Endothelial cell of umbilical vein (primary cell): ENCODE data around the gene C1orf116. TPM values are rescaled to one million over a fixed set of nuclear protein-coding genes. Genes with fewer than 3 reads are reported as not detected.

Source experiments
- BruUV-seq: library from RNA; stranded (reverse); fragments of 400-500 nt; replicated peaks from 2 replicates; lab custom pipeline; 2021; lab: Mats Ljungman, UMichigan
- CTCF ChIA-PET: fragments of 300-600, 350-600 bp; sonication (Branson Sonifier 250); formaldehyde crosslinking; loops from one replicate; lab custom pipeline; 2021; ENCODE audit warnings: antibody characterized with exemption, inconsistent platforms; lab: Charles Lee
- POLR2A ChIA-PET: fragments of 300-600, 350-600 bp; sonication (Branson Sonifier 250); formaldehyde crosslinking; loops from one replicate; lab custom pipeline; 2021; ENCODE audit warnings: antibody characterized with exemption, inconsistent platforms; lab: Charles Lee
- DNase-seq: peaks from one replicate; pipeline ENCODE4 v3.0.0-alpha.2; 2011; ENCODE audit warnings: low read depth, low spot score
- FAIRE-seq: peaks from 2 replicates; lab custom pipeline; 2011; peaks lifted over from hg19 to GRCh38; lab: Jason Lieb, UNC
- H2AFZ ChIP-seq: 2 replicates; pipeline ENCODE4 v1.6.0; 2012; ENCODE audit warnings: low read depth, low read length, control low read depth, inconsistent platforms
- H3K27ac ChIP-seq: 2 replicates; pipeline ENCODE4 v1.5.1; 2011; ENCODE audit warnings: low read depth, mild to moderate bottlenecking, control low read depth, low read length, moderate library complexity; ENCODE audit not compliant: insufficient read depth
- H3K27me3 ChIP-seq, 2 experiments: 2 replicates each; pipeline versions ENCODE4 v1.6.0 to v1.6.1; 2011; ENCODE audit warnings: low read length in 2 of 2, mixed read lengths in 1 of 2; ENCODE audit not compliant: control insufficient read depth in 2 of 2, insufficient read depth in 2 of 2
- H3K36me3 ChIP-seq, 2 experiments: 2 replicates in 1 of 2; 3 replicates in 1 of 2; pipeline ENCODE4 v1.5.1; 2011; ENCODE audit warnings: low read length in 2 of 2, mild to moderate bottlenecking in 1 of 2, moderate library complexity in 1 of 2; ENCODE audit not compliant: control insufficient read depth in 2 of 2, insufficient read depth in 2 of 2; ENCODE audit errors: extremely low read depth in 1 of 2
- H3K4me1 ChIP-seq: 3 replicates; pipeline ENCODE4 v1.5.1; 2011; ENCODE audit warnings: mild to moderate bottlenecking, low read length; ENCODE audit not compliant: control insufficient read depth, insufficient read depth; ENCODE audit errors: extremely low read depth
- H3K4me2 ChIP-seq: 2 replicates; pipeline ENCODE4 v1.6.1; 2011; ENCODE audit warnings: low read length, control low read depth, mixed read lengths; ENCODE audit not compliant: insufficient read depth
- H3K4me3 ChIP-seq, 3 experiments: fragments of 200-600 bp in 1 of 3; sonication (generic), shearing (Covaris generic) in 1 of 3; replicated peaks in 1 of 3; 2 replicates each; pipeline ENCODE4 v1.5.1; 2011 to 2016; ENCODE audit warnings: control low read depth in 3 of 3, low read length in 3 of 3, mild to moderate bottlenecking in 2 of 3, inconsistent platforms in 1 of 3, low read depth in 1 of 3, moderate library complexity in 1 of 3; ENCODE audit not compliant: insufficient read depth in 1 of 3
- H3K79me2 ChIP-seq: 2 replicates; pipeline ENCODE4 v1.6.0; 2012; ENCODE audit warnings: low read length, inconsistent platforms; ENCODE audit not compliant: control insufficient read depth, insufficient read depth
- H3K9ac ChIP-seq: replicated peaks from 2 replicates; pipeline ENCODE3; 2011; ENCODE audit warnings: low read length, control low read depth; ENCODE audit not compliant: insufficient read depth; ENCODE audit errors: extremely low read depth
- H3K9me1 ChIP-seq: replicated peaks from 3 replicates; pipeline ENCODE4 v1.6.0; 2011; ENCODE audit warnings: mild to moderate bottlenecking, low read length; ENCODE audit not compliant: control insufficient read depth, insufficient read depth; ENCODE audit errors: extremely low read depth
- H3K9me3 ChIP-seq: replicated peaks from 2 replicates; pipeline ENCODE4 v1.5.1; 2012; ENCODE audit warnings: low read length, inconsistent platforms; ENCODE audit not compliant: control insufficient read depth, insufficient read depth
- H4K20me1 ChIP-seq: replicated peaks from 2 replicates; pipeline ENCODE3; 2011; ENCODE audit warnings: mild to moderate bottlenecking, low read length; ENCODE audit not compliant: control insufficient read depth, insufficient read depth; ENCODE audit errors: extremely low read depth
- CTCF ChIP-seq, 2 donors: IDR thresholded peaks; 1 replicate in 1 of 2; 2 replicates in 1 of 2; pipeline ENCODE4 v1.5.1; 2011; ENCODE audit warnings: low read length in 2 of 2, mild to moderate bottlenecking in 2 of 2, moderate library complexity in 2 of 2, control low read depth in 1 of 2, inconsistent platforms in 1 of 2, low read depth in 1 of 2; ENCODE audit not compliant: insufficient read depth in 1 of 2; ENCODE audit errors: extremely low read depth in 1 of 2
- EZH2 ChIP-seq: IDR thresholded peaks from 2 replicates; pipeline ENCODE4 v1.6.1; 2012; ENCODE audit warnings: borderline replicate concordance, low read depth, mild to moderate bottlenecking, moderate library complexity, low read length, inconsistent platforms; ENCODE audit not compliant: severe bottlenecking
- FOS ChIP-seq: IDR thresholded peaks from 2 replicates; pipeline ENCODE4 v1.6.1; 2011; ENCODE audit warnings: mild to moderate bottlenecking, low read length, moderate library complexity, borderline replicate concordance; ENCODE audit not compliant: insufficient read depth
- GATA2 ChIP-seq: IDR thresholded peaks from 2 replicates; pipeline ENCODE4 v1.7.0; 2011; ENCODE audit warnings: low read depth, mild to moderate bottlenecking, moderate library complexity, mixed read lengths, low read length; ENCODE audit not compliant: insufficient read length, insufficient read depth
- JUN ChIP-seq: IDR thresholded peaks from 2 replicates; pipeline ENCODE4 v1.6.1; 2011; ENCODE audit warnings: borderline replicate concordance, low read depth; ENCODE audit not compliant: insufficient read length, insufficient read depth
- MYC ChIP-seq: IDR thresholded peaks from one replicate; pipeline ENCODE4 v1.6.1; 2011; ENCODE audit warnings: mild to moderate bottlenecking, low read depth, low read length
- POLR2A ChIP-seq: IDR thresholded peaks from 2 replicates; pipeline ENCODE4 v1.6.1; 2012; ENCODE audit warnings: low read depth, mild to moderate bottlenecking, control low read depth, low read length
- POLR2AphosphoS5 ChIP-seq: IDR thresholded peaks from 2 replicates; pipeline ENCODE4 v1.6.1; 2012; ENCODE audit warnings: low read depth, mild to moderate bottlenecking, control low read depth, low read length, moderate library complexity; ENCODE audit not compliant: insufficient read depth
- dilution Hi-C: fragments of 300-500 bp; cut with MboI; formaldehyde crosslinking; loops from one replicate; pipeline ENCODE4 v1.15.0; 2019; ENCODE audit warnings: low sequenced_read_pairs; ENCODE audit not compliant: extremely low pct_ligation_motif_present
- intact Hi-C: fragments of 100-400 bp; cut with micrococcal nuclease; formaldehyde crosslinking; loops from one replicate; pipeline ENCODE4 v1.10.0; 2022
- polyA plus RNA-seq, 4 experiments: library from polyadenylated mRNA; depleted of rRNA in 3 of 4; stranded (reverse) in 3 of 4; unstranded in 1 of 4; fragments of >200 nt; gene quantifications; 2 replicates each; pipeline versions ENCODE4 v1.2.1 to v1.2.3, GENCODE V29; 2011 to 2012; ENCODE audit warnings: missing spikeins in 1 of 4
- total RNA-seq: library from RNA; stranded (reverse); gene quantifications from 2 replicates; pipeline ENCODE4 v1.2.3, GENCODE V29; 2021
- TF ChIP-seq, protein P1 (sequence below): IDR thresholded peaks from 2 replicates; pipeline ENCODE4 v1.6.1; 2011; ENCODE audit not compliant: insufficient read depth, insufficient read length

Gene C1orf116
- total and polyA plus RNA-seq, 2 donors (not counting 3 experiments of a cell fraction or from before 2014, with no cell fraction given) = 0.07 TPM; not detected in 1

GRCh38 chr1:207081088-207081487 lies 48.5 kb upstream of the C1orf116 start:
- ChIA-PET POLR2A (no interaction called here), CTCF (interaction anchor here (0.6 to 5.0 kb wide), 8 partner anchors 13 to 419 kb away, joined by 3 to 181 read pairs (median 6); no protein-coding TSS in a partner anchor)
- H3K36me3 ChIP-seq = no peaks in the 10 kb centered on the region
- no peak overlapping the region for H3K4me3 ChIP-seq
- TF ChIP-seq FOS (no peak), GATA2 (no peak), POLR2AphosphoS5 (no peak), POLR2A (no peak), MYC (no peak), EZH2 (no peak), CTCF (IDR thresholded peaks at IDR 0.05; ENCODE audit: extremely low read depth in 1 of 2, insufficient read depth in 1 of 2, low read depth in 1 of 2, low read length in 2 of 2) (no peak), JUN (no peak)
- TF ChIP-seq, protein P1, sequence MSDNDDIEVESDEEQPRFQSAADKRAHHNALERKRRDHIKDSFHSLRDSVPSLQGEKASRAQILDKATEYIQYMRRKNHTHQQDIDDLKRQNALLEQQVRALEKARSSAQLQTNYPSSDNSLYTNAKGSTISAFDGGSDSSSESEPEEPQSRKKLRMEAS = no peak
- intact Hi-C loops (no loop called here), dilution Hi-C loops (no loop called here)
- H3K9me3 ChIP-seq = no peaks in the 10 kb centered on the region
- H3K27me3 ChIP-seq = peaks cover 2 to 3% of the 10 kb centered on the region in 2 experiments
- H3K4me2 ChIP-seq = no peak overlapping the region
- BruUV-seq = no TSS peak
- FAIRE-seq (no peak), DNase-seq (no peak)
- no peaks in the 10 kb centered on the region for H3K4me1 ChIP-seq
- no peak overlapping the region for H3K27ac ChIP-seq
- no peaks in the 10 kb centered on the region for H3K9me1 ChIP-seq
- no peak overlapping the region for H2AFZ ChIP-seq
- no peaks in the 10 kb centered on the region for H4K20me1 ChIP-seq
- H3K9ac ChIP-seq = no peak overlapping the region
- no peaks in the 10 kb centered on the region for H3K79me2 ChIP-seq
